Left ventricle myocardium superior (tissue), 1 donor: ENCODE results near the gene RNF224. TPM values are rescaled to one million over a fixed set of nuclear protein-coding genes. Genes with fewer than 3 reads are reported as not detected.

Experiments
- ATAC-seq: fragments of 200-7000 bp; cut with Tn5 transposase; one replicate; pipeline ENCODE4 v1.9.1; 2020; ENCODE audit warnings: mild to moderate bottlenecking, moderate library complexity
- DNase-seq: peaks from one replicate; pipeline ENCODE4 v3.0.0-alpha.2; 2020
- intact Hi-C: fragments of 100-400 bp; cut with micrococcal nuclease; formaldehyde crosslinking; loops from one replicate; pipeline ENCODE4 v1.11.0; 2022
- total RNA-seq: library from RNA; stranded (reverse); fragmentation: NEBNext Ultra II Directional; extraction: Animal tissue kit (Norgen Biotek cat#: 25700); gene quantifications from one replicate; pipeline ENCODE4 v1.2.1, GENCODE V29; 2021
- donor health status: DM: no; HTN: yes; CAD: no; lungs with severe emphysema.

Gene RNF224
- total RNA-seq, 1 donor from 2014 or later = not detected

DNA sequence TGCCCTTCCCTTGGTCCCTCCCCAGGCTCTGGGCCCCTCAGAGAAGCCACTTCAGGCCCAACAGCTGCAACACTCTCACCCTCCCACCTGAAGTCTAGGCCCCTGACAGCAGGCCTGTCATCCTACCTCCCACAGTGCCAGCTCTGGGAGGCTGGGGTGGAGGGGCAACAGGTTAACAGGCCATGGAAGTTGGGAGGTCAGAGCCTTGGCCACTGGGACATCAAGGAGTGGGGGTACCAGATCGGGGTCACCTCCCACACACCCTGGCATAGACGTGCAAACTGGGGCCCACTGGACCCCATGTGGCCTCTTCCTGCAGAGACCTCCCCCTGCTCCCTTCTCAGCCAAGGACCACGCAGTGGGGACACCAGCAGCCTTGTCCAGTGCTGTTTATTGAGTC, 36.1 kb upstream of the RNF224 start:
- no peak for DNase-seq
- intact Hi-C loops = no loop called here
- no peak for ATAC-seq

DNA sequence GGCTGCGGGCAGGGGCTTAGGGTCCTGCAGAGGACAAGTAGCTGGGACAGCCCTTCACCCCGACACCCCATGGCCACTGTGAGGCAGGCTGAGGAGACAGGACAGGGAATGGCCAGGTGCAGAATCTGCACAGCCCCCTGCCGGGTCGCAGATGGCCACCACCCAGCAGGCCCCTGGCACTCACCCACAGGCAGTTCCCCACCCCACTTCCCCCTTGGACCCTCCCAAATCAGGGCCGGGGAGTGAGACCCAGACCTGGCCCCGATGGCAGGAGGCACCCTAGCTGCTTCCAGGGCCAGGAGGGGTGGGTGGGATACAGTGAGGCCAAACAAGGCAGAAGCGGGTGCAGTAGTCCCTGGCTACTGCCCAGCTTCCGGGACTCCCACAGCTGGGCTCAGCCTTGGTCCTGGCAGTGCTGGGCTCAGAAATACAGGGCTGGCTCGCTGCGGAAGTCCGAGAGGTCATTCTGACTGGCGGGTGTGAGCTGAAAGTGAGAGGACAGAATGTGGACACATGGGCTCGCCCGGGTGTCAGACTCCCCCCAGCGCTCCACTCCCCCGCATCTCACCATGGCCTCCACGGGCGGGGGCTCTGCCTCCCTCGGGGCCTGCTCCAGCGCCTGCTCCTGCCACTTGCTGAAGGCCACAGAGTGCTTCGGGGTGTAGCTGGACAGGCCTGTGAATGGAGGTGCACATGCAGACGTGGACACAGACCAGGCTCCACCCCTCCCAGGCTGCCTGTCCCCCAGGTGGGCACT, 35.4 kb upstream of the RNF224 start:
- intact Hi-C loops = no loop called here
- DNase-seq = no peak
- ATAC-seq = no peak

DNA sequence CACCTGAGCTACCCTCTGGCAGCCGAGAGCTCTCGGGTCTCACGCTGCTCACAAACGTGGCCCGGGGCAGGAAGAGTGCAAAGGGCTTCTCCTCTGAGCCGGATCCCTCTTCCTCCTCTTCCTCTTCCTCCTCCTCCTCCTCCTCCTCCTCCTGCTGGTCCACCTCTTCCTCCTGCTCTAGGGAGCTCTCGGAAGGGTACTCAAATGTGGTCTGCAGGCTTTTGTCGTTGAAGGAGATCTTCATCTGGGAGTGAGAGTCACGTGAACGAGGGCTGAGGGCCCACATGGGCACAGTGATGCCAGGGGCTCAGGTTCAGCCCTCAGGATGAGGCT, 34.9 kb upstream of the RNF224 start:
- intact Hi-C loops = no loop called here
- ATAC-seq (no peak), DNase-seq (no peak)

DNA sequence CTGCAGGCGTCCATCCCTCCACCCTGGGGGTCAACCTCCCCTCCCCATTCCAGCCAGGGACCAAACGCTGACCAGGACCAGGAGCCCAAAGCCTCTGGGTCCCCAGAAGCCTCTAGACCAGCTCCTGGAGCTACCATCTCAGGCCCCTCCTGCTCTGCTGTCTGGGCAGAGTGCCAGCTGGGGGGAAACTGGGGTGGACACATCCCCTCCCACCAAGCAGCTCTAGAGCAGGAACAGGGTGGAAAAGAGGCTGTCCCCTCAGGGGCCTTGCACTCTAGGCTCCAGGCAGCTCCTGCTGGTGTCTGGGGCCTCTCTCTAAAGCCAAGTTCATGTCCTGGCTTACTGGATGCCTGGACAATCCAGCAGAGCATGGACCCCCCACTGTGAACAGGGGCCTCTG, 34.4 kb upstream of the RNF224 start:
- ATAC-seq (no peak), DNase-seq (no peak)
- intact Hi-C loops = no loop called here

DNA sequence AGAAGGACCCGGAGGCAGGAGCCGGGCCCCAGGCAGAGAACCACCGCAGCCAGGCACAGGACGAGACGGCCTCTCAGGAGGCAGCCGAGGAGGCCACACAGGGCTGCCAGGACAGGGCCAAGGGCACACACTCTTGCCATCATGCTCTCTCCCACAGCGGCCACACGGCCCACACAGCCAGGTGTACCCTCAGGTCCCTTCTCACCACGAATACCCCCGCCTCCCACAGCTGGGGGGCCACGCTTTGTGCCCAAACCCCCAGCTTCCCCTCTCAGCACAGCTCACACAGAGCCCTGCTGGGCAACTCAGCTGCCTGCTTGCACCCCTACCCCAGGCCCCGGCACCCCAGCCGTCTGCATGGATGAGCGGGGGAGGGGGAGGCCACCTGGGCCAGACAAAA, 33.5 kb upstream of the RNF224 start:
- DNase-seq (no peak), ATAC-seq (no peak)
- intact Hi-C loops = no loop called here

DNA sequence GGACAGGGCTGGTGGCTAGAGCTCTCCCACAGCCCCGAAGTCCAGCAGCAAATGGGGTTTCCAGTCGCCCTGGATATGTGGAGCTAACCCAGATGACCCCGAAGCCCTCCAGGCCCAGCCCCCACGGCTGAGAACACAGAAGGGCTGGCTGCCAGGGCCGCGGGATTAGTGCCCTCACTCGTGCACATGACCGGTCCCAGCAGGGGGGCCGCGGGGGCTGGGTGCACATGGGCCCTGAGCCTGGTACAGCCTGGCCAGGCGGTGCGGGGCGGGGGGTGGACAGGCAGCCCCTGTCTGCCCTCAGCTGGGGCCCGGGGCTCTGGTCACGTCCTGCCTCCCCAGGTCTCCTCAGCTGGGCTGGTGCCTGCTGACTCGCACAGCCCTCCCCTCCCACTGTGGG, 32.9 kb upstream of the RNF224 start:
- ATAC-seq (peak; percentile 83), DNase-seq (peak; percentile 93)
- intact Hi-C loops = no loop called here

DNA sequence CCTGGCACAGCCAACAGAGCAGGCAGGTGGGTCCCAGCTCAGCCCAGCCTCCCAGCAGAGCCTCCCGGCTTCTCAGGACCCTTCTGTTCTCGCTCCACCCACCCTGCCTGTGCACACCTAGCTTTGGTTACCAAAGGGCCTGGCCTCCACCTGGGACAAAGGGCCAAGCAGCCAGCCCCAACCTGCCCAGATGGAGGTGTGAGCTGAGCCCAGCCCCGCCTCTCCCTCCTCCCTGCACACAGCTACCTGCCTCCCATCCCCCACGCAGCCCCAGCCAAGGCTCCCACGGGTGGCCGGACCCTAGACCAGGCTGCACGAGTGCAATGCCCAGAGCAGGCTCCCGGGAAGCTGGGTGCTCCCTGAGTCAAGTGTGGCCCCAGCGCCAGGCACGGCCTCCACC, 32.4 kb upstream of the RNF224 start:
- DNase-seq (no peak), ATAC-seq (no peak)
- intact Hi-C loops = no loop called here

DNA sequence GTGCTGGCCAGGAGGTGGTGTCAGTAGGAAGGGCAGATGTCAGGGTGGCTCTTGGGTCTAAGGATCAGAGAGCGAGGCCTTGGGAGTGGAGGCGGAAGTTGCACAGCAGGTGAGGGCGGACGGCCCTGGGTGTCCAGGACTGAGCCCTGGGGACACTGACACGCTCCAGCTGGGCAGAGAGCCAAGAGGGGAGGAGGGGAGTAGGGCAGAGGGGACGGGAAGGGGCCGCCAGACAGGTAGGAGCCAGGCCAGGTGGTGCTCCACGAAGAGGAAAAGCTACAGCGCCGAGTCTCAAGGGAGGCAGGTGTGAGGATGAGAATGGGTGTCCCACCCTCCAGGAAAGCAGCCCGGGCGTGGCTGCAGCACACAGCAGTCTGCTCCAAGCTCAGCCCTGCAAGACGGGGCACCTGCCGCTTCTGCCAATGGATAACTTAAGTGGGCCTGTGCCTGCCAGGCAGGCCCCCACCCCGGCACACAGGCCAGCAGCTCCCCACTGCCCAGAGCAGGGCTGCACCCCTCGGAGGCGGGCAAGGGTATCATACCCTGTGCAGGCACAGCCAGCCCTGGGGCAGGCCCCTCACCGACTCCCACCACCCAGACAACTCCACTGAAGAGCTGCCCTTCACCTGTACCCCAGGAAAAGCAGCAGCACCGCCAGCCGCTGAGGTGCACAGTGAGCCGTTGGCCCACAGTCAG, 31.6 kb upstream of the RNF224 start:
- intact Hi-C loops = no loop called here
- no peak for DNase-seq
- peak; percentile 5 for ATAC-seq

DNA sequence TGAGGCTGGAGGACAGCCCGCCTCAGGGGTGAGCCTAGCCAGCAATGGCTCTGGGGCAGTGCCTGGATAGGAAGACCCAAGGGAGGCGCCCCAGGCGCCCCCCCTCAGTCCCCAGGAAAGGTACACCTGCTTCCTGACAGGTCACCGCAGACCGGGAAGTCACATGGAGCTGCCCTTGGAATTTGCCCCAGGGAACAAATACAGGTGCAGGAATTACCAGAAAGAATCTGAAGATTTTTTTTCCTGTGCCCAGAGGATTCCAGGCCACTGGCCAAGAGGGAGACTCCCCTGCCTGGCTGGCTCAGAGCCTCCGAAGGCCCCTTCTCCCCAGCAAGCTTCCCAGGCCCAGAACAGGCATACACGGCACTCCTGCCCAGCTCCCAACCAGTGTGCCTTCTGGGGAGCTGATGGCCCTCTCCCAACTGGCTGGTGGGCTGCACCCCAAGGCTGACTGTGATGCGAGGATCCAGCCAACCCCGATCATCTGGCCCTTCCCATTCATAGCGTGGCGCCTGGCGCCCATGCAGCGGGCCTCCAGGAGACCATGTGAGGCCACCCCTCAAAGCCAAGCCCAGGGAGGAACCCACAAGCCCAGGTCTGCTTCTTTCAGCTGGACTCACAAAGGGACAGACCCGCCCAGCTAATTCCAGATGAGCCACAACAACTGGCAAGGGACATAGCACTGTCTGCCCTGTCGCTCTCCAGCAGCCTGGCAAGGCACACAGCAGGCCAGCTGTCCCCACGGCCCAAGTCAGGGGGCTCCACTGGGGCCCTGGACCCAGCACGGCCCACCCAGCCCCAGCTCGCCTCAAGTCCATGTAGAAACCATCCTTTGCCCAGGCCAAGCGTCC, 29.0 kb upstream of the RNF224 start:
- ATAC-seq (no peak), DNase-seq (no peak)
- intact Hi-C loops = no loop called here

- ATAC-seq (no peak), DNase-seq (no peak)
- intact Hi-C loops = no loop called here
These were observed 28.4 kb upstream of the RNF224 start for GRCh38 chr9:137198902-137199283.

DNA sequence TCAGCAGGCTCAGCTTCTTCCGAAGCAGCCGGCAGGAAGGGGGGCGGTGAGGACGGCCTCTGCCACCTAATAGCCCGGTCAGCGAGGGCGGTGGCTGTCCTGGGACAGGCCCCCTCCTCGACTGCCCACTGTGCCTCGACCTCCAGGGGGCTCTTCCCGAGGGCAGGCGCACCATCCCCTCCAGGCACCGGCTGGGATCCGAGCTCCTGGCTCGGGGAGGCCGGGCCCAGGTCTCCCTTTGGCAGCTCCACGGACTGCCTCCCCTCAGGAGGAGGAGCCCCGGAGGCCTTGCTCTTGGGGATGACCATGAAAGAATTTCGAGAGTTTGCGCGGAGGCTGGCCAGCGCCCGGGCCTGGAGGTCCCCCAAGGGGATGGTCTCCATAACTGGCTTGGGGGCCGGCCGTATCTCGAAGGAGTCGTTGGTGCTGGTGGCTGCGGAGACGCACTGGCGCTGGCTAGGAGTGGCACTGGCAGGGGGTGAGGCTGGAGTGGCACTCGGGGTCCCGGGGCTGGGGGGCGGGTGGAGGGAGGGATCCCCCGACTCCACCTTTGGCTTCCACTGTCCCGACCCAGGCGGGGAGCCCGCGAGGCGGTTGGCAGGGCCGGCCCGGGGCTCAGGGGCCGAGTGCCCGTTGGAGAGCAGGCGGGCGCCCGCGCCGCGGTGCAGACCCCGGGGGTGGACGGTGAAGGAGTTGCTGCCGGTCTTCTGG, 27.7 kb upstream of the RNF224 start:
- intact Hi-C loops = no loop called here
- no peak for ATAC-seq
- no peak for DNase-seq

DNA sequence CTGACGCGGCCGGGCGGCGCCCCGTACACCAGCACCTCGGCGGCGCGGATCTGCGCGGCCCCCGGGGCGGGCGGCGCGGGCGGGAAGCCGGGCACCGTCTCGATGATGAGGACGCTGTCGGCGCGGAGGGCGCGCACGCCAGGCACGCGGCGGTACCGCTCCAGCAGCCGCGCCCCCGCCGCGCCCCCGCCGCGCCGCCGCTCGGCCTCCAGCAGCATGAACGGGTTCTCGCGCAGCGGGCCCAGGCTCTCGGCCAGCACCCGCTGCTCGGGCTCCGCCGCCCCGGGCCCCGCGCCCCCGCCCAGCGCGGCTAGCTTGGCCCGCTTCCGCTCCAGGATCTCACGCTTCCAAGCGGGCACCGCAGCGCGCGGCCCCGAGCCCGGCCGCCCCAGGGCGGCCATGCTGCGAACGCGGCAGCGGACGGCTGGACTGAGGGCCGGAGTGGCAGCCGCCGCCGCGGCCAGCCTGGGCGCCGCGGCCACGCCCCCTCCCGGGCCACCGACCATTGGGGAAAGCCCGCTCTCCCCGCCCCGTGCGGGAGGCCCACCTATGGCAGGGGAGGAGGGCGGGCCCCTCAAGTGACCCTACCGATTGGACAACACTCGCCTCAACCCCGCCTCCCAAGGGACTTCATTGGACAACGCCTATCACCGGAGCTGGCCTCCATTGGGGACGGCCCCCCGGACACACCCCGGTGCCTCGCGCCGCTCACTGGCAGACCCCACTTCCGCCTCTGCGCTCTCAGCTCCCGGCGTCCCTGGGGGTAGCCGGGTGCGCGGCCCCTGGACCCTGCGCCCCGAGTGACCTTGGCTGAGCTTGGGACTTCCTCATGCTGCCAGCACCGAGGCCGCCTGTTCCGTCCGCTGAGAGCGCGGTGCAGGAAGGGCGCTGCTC, 26.7 kb upstream of the RNF224 start, which contains the start of gene TPRN:
Gene TPRN, minus strand, starts transcription at position 431 of the 894 bp plus-strand sequence. Its CDS starts 30 bp downstream, at position 401.
- ATAC-seq = peak; percentile 96
- peak; percentile 100 for DNase-seq
- intact Hi-C loops = no loop called here

DNA sequence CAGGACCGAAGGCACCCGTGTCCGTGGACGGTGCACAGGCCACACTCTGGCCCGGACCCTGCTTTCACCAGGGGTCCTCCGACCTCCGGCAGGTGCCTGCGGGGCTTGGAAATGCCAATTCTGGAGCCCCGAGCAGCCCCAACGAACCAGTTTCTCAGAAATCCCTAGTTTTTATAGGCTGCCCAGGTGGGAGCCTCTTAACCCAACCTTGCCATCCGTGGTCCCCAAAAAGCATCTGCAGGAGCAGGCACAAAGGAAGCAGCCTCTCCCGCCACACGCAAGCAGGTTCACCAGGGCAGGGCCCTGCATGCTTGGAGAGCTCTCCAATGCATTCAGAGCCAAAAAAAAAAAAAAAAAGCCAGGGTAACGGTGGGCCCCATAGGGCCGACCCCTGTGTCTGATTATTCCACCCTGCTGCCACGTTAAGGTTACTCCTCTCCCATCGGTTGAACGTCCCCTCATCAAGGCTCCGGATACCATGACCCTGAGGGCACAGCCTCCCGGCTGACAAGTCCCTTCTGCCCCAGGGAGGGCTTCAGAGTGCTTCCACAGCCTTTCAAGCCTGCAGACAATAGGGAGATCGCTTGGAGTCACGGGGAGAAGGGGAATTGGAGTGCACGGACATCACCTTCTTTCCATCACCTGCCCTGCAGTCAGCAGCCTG, 26.0 kb upstream of the RNF224 start:
- DNase-seq = no peak
- ATAC-seq = no peak
- intact Hi-C loops = no loop called here

DNA sequence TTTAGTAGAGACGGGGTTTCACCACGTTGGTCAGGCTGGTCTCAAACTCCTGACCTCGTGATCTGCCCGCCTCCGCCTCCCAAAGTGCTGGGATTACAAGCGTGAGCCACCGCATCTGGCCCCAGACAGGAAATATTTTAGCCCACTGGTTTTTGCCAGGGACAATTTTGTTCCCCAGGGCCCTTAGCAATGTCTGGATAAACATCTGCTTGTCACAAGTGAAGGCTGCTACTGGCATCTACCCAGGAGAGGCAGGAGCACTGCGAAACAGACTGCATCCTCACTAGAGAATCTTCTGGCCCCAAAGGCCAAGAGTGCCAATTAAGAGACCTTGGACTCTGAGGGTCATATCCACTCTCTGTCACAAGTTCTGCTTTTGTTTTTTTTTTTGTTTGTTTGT, 24.3 kb upstream of the RNF224 start:
- DNase-seq (no peak), ATAC-seq (no peak)
- intact Hi-C loops = no loop called here

DNA sequence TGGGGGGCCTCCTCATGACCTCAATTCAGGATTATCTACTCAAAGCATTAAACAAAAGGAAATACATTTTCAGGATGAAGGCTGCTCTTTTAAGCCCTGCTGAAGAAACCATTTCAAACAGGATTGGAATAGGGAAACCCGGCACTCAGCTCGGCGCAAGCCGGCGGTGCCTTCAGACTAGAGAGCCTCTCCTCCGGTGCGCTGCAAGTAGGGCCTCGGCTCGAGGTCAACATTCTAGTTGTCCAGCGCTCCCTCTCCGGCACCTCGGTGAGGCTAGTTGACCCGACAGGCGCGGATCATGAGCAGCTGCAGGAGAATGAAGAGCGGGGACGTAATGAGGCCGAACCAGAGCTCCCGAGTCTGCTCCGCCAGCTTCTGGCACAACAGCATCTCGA, 22.6 kb upstream of the RNF224 start:
- DNase-seq = no peak
- no peak for ATAC-seq
- intact Hi-C loops = no loop called here

DNA sequence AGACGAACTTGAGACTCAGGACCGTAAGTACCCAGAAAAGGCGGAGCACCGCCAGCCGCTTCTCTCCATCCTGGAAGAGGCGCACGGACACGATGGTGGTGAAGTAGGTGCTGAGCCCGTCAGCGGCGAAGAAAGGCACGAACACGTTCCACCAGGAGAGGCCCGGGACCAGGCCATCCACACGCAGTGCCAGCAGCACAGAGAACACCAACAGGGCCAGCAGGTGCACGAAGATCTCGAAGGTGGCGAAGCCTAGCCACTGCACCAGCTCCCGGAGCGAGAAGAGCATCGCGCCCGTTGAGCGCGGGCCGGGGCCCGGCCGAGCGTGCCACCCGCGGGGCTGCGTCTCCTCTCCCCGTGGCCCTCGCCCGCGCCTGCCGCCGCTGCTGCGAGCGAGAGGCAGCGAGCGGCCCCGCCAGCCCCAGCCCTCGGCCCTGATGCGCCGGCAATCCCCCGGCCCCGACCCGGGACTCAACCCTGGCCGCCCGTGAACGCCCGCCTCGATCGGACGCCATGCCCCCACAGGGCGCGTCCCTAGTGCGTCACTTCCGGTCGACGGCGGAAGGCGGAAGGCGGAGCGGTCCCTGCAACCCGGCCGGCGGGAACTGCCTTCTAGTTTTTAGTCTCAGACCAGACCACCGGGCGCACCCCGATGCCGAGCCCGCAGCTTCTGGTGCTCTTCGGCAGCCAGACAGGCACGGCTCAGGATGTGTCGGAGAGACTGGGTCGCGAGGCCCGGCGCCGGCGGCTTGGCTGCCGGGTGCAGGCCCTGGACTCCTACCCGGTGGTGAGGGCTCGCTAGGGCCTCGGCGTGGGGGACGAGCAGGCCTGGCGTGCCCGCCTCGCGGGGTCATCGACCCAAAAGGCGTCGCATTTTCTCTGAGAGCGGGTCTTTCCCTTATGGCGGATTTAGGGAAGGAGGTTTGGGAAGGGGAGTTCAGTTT, 21.9 kb upstream of the RNF224 start, which contains the start of the genes NDOR1 and TMEM203:
Gene NDOR1, plus strand, starts transcription at position 575 of the 944 bp plus-strand sequence. Its CDS starts 78 bp downstream, at position 653.
Gene TMEM203, minus strand, starts transcription at position 523 of the 944 bp plus-strand sequence. Its CDS starts 234 bp downstream, at position 289.
- peak; percentile 56 for ATAC-seq
- intact Hi-C loops = no loop called here
- peak; percentile 95 for DNase-seq

DNA sequence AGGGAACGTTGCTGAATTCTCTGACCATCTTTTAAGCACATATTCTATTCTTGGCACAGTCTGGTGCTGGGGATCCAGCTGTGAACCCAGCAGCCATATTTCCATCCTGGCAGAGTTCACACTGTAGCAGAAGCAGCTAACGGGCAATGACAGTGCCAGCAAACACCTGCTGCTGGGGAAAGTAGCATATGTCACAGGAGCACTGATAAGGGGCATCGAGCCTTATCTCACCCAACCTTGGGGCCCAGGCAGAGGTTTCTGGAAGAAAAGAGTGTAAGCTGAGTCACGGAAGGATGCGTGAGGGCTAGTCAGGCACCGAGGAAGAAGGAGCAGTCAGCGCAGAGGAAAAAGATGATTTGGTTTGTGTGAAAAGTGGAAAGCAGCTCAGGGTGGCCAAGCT, 20.7 kb upstream of the RNF224 start:
- no peak for ATAC-seq
- DNase-seq = no peak
- intact Hi-C loops = no loop called here
